Memory B cell (primary cell): ENCODE data around the gene KRT23.

Experiments used
- ATAC-seq: fragments of 150-1000 bp; cut with Tn5 transposase; 2 replicates; pipeline ENCODE4 v1.10.0; 2021; ENCODE audit warnings: low read depth, mild to moderate bottlenecking, moderate library complexity
- DNase-seq, 2 donors: peaks; one replicate each; pipeline ENCODE4 v3.0.0; 2022; ENCODE audit warnings: low spot score in 2 of 2
- H3K27ac Mint-ChIP-seq: one replicate; pipeline ENCODE4 v1.8.0; 2022; ENCODE audit warnings: mild to moderate bottlenecking, moderate library complexity, mixed read lengths
- H3K27me3 Mint-ChIP-seq: one replicate; pipeline ENCODE4 v1.8.0; 2022; ENCODE audit warnings: mixed read lengths
- H3K36me3 Mint-ChIP-seq: one replicate; pipeline ENCODE4 v1.8.0; 2022; ENCODE audit warnings: mild to moderate bottlenecking, mixed read lengths
- H3K4me1 Mint-ChIP-seq: one replicate; pipeline ENCODE4 v1.8.0; 2022; ENCODE audit warnings: mixed read lengths
- H3K4me3 Mint-ChIP-seq: one replicate; pipeline ENCODE4 v1.8.0; 2022; ENCODE audit warnings: mild to moderate bottlenecking, moderate library complexity, mixed read lengths
- H3K9me3 Mint-ChIP-seq: one replicate; pipeline ENCODE4 v1.8.0; 2022; ENCODE audit warnings: mixed read lengths

The KRT23 gene, protein sequence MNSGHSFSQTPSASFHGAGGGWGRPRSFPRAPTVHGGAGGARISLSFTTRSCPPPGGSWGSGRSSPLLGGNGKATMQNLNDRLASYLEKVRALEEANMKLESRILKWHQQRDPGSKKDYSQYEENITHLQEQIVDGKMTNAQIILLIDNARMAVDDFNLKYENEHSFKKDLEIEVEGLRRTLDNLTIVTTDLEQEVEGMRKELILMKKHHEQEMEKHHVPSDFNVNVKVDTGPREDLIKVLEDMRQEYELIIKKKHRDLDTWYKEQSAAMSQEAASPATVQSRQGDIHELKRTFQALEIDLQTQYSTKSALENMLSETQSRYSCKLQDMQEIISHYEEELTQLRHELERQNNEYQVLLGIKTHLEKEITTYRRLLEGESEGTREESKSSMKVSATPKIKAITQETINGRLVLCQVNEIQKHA

DNA sequence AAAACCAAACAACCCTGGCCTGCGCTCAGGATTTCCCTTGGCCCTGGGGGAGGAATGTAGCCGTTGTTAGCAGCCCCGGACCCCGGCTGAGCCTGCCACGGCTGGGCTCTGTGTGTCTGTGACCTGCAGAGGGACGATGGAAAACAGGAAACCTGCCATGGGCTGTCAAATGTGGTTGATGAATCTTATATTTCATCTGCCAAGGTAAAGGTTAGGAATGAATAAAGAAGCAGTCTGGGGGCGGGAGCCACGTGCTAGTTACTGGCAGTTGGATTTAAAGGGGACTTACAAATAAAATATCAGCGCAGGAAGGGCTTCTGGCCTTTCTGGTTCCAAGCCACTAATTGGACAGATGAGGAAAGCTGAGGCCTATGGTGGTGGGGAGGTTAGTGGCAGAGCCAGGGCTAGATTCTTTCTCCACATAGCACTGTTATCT lies at the start of gene KRT23:
KRT23 (minus strand) TSS at position 263 of the 436 bp plus-strand sequence. CDS start 1,043 bp downstream, outside the sequence.
- peaks cover 1% of the 10 kb centered on the region for H3K9me3 Mint-ChIP-seq
- H3K4me1 Mint-ChIP-seq = peaks cover under 1% of the 10 kb centered on the region
- DNase-seq (no peak), ATAC-seq (no peak)
- no peak within 1 kb of the TSS for H3K27ac Mint-ChIP-seq
- H3K36me3 Mint-ChIP-seq = peaks cover 2% of the 10 kb centered on the region
- peaks cover 12% of the 10 kb centered on the region for H3K27me3 Mint-ChIP-seq
- H3K4me3 Mint-ChIP-seq = no peak within 1 kb of the TSS

DNA sequence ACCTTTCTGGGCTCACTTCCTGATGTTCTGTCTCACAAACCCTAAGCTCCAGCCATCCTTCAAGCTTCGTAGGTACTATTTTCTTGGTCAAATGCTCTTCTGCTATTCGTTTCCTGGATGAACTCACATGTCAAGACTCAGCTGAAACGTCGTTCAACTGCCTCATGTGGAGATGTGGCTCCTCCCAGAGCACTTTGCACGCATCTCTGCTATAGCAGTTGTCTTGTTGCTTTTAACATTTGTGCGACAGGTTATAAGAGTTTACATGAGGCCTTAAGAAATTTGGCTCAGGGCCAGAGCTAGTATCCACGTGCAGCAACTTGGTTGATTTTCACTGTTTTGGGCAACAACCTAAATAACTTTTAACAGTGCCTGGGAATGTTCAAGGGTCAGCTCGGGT lies 49.5 kb upstream of the KRT23 start:
- no peak overlapping the region for H3K4me3 Mint-ChIP-seq
- no peaks in the 10 kb centered on the region for H3K9me3 Mint-ChIP-seq
- ATAC-seq (no peak), DNase-seq (no peak)
- peaks cover 4% of the 10 kb centered on the region for H3K4me1 Mint-ChIP-seq
- peaks cover 9% of the 10 kb centered on the region for H3K27me3 Mint-ChIP-seq
- no peak overlapping the region for H3K27ac Mint-ChIP-seq
- no peaks in the 10 kb centered on the region for H3K36me3 Mint-ChIP-seq

DNA sequence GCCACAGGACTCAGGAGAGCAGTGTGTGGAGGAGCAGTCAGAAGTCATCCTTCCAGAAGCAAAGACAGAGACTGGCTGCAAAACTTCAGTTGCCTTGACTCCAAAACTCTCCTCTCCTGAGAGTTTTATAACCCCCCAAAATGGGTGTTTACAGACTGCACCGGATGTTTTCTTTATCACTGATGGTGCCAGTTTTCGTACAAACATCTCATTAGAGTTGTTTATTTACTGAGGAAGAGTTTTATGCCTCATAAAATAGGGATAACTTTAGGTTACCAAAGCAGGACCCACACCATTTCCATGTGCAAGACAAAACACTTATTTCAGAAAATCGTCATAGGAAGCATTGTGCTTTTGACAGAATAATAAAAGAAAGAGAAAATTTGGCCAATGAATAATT lies 46.8 kb upstream of the KRT23 start, which contains the start of gene KRT40:
KRT40 (minus strand) TSS at position 101 of the 400 bp plus-strand sequence; CDS start at position 48, 53 bp downstream.
- no peak within 1 kb of the TSS for H3K4me3 Mint-ChIP-seq
- H3K4me1 Mint-ChIP-seq = peaks cover 4% of the 10 kb centered on the region
- H3K36me3 Mint-ChIP-seq = no peaks in the 10 kb centered on the region

DNA sequence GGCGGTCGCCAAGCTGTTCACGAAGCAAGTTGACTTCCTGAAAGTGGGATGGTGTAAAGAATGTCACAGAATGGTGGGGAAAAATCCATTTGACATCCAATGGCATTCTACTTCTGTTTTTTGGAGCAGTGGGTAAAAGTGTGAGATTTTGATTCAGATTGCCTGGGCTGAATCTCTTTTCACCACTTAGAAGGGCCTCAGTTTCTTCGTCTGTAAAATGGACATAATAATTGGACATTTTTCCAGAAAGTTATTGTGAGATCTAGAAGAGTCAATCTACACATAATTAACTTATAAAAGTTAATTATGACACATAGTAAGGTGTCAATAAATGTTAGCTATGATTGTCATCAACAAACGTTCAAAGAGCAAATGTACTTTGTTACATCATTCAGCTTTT lies 43.7 kb upstream of the KRT23 start:
- Mint-ChIP-seq H3K9me3 (no peaks in the 10 kb centered on the region), H3K36me3 (no peaks in the 10 kb centered on the region), H3K27ac (no peak overlapping the region), H3K27me3 (peaks cover 22% of the 10 kb centered on the region), H3K4me1 (no peaks in the 10 kb centered on the region), H3K4me3 (no peak overlapping the region)
- ATAC-seq = no peak
- DNase-seq = no peak

More for the DNA sequence above, 46.8 kb upstream of the KRT23 start, which contains the start of gene KRT40:
- Mint-ChIP-seq H3K9me3 (no peaks in the 10 kb centered on the region), H3K27ac (no peak within 1 kb of the TSS), H3K27me3 (peaks cover 16% of the 10 kb centered on the region)
- ATAC-seq (no peak), DNase-seq (no peak)

DNA sequence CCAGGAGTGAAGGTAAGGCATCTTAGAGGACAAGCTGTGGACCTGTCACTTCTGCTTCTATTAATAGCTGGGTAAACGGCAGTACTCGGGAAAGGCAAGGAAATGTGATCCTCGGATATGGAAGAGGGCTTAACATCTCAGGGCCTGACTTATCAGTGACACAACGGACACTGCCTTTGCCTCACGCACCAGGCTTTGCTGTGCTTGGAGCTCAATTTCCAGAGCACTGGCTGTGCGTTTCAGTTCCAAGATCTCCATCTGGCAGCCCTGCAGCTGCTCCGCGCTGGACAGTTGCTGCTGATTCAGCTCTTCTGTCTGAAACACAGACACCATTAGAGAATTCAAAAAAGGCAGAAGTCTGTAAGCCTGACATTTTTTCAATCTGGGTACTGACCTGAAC lies 43.1 kb upstream of the KRT23 start:
- DNase-seq = no peak
- no peak overlapping the region for H3K4me3 Mint-ChIP-seq
- no peak overlapping the region for H3K27ac Mint-ChIP-seq
- H3K9me3 Mint-ChIP-seq = no peaks in the 10 kb centered on the region
- no peaks in the 10 kb centered on the region for H3K36me3 Mint-ChIP-seq
- H3K27me3 Mint-ChIP-seq = peaks cover 23% of the 10 kb centered on the region
- ATAC-seq = no peak
- H3K4me1 Mint-ChIP-seq = no peaks in the 10 kb centered on the region

DNA sequence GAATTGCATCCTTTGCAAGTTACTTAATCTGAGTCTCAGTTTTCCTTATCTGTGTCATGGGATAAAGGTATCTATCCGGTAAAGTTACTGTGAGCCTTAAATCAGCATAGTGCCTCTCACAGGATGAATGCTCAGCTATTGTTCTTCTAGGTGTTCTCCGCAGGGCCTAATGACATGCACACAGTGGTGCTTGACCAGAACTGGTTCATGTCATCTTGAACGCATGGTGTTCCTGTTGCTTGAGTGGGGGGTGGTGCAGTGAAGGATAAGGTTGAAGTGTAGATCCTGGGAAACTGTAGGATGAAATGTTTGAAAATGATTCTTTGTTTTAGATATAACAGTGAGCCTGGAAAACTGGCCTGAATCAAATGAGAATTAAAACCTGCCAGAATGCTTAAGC lies 42.7 kb upstream of the KRT23 start:
- no peak for ATAC-seq
- Mint-ChIP-seq H3K9me3 (no peaks in the 10 kb centered on the region), H3K27ac (no peak overlapping the region), H3K4me1 (no peaks in the 10 kb centered on the region), H3K4me3 (no peak overlapping the region), H3K36me3 (no peaks in the 10 kb centered on the region), H3K27me3 (peaks cover 23% of the 10 kb centered on the region)
- DNase-seq = no peak

DNA sequence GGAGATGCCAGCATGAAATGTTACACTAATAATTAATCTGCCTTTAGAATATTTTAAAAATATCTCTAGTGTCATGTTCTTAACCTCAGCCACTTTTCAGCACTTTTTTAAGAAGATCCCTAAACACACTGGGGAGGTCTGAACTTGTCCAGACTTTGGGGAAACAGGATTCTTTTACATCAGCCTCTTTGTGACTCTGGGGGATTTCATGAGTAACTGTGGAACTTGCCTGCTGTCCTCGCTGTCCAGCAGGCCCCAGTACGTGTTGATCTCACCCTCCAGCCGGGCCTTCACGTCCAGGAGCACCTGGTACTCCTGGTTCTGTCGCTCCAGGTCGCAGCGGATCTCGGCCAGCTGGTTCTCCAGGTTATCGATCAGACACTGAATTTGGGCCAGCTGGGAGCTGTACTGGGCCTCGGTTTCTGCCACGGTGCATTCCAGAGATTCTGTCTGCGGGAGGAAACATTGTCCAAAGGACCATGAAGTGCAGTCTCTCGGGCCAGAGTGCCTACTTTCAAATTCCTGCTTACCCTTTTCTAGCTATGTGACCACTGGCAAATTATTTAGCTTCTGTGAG lies 41.2 kb upstream of the KRT23 start:
- Mint-ChIP-seq H3K9me3 (no peaks in the 10 kb centered on the region), H3K4me3 (no peak overlapping the region), H3K27ac (no peak overlapping the region), H3K36me3 (no peaks in the 10 kb centered on the region), H3K27me3 (peaks cover 17% of the 10 kb centered on the region), H3K4me1 (no peaks in the 10 kb centered on the region)
- ATAC-seq (no peak), DNase-seq (no peak)

DNA sequence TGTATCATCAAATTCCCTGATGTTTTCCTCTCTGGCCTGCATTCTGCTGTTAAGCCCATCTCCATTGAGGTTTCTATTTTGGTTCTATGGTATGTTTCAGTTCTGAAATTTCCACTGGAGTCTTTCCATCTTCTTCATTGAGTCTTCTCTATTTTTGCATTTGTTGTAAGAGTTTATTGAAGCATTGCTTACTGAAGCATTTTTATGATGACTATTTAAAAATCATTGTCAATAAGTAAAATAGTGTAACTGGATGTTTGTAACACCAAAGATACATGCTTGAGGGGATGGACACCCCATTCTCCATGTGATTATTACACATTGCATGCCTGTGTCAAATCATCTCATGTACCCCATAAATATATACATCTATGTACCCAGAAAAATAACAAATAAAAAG lies 38.1 kb upstream of the KRT23 start:
- Mint-ChIP-seq H3K36me3 (no peaks in the 10 kb centered on the region), H3K27me3 (peaks cover 19% of the 10 kb centered on the region), H3K4me3 (no peak overlapping the region), H3K27ac (no peak overlapping the region), H3K4me1 (no peaks in the 10 kb centered on the region), H3K9me3 (no peaks in the 10 kb centered on the region)
- ATAC-seq = no peak
- no peak for DNase-seq

DNA sequence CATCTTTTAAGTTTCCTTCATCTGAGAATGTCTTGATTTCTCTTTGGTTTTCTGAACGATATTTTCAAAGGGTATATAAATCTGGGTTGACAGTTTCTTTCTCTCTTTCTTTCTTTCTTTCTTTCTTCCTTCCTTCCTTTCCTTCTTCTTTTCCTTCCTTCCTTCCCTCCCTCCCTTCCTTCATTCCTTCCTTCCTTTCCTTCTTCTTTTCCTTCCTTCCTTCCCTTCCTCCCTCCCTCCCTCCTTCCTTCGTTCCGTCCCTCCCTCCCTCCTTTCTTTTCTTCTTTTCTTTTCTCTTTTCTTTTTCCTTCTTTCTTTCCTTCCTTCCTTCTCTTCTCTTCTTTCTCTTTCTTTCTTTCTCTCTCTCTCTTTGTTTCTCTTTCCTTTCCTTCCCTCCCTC lies 36.9 kb upstream of the KRT23 start:
- DNase-seq (no peak), ATAC-seq (no peak)
- no peak overlapping the region for H3K27ac Mint-ChIP-seq
- H3K4me3 Mint-ChIP-seq = no peak overlapping the region
- H3K36me3 Mint-ChIP-seq = no peaks in the 10 kb centered on the region
- H3K9me3 Mint-ChIP-seq = no peaks in the 10 kb centered on the region
- no peaks in the 10 kb centered on the region for H3K4me1 Mint-ChIP-seq
- H3K27me3 Mint-ChIP-seq = peaks cover 12% of the 10 kb centered on the region

DNA sequence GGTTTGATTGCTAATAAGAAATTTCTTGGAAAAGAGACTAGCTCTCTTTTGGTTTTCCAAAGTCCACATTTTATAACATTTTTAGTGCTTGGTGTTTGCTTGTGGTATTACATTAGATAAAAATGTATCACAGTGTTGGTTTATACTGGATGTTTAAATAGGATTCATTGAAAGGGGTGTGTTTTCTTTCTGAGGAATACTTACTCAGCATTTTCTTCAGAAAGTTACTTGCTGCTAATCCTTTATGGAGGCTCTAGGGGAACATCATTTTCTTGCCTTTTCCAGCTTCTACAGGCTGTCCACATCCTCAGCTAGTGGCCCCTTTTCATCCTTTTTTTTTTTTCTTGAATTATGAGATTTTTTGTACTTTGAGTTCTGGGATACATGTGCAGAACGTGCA lies 30.1 kb upstream of the KRT23 start:
- Mint-ChIP-seq H3K4me1 (peaks cover 3% of the 10 kb centered on the region), H3K36me3 (no peaks in the 10 kb centered on the region), H3K27ac (no peak overlapping the region), H3K4me3 (no peak overlapping the region), H3K9me3 (peaks cover 1% of the 10 kb centered on the region), H3K27me3 (peaks cover 5% of the 10 kb centered on the region)
- DNase-seq = no peak
- no peak for ATAC-seq

DNA sequence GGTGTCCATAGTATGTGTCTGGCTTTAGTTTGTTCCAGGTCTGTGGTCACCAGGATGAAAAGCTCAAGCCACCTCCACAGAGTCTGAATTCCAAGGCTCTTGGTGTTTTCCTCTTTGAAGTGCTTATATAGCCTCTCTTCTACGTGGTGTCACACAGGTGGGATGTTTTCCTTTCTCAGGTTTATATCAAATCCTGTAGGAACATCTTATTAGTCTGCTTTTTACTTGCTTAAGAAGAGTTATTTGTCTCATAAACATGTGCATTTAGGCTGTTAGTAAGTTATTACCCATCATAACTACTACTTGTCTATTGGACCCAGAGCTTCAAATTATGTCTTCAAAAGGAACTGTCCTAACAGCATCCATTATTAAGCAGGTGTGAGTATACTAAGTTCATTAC lies 29.4 kb upstream of the KRT23 start, which contains the start of gene KRT39:
KRT39 (minus strand) TSS at position 101 of the 400 bp plus-strand sequence; CDS start at position 9, 92 bp downstream.
- Mint-ChIP-seq H3K36me3 (no peaks in the 10 kb centered on the region), H3K4me1 (peaks cover 3% of the 10 kb centered on the region), H3K9me3 (peaks cover 1% of the 10 kb centered on the region), H3K27ac (no peak within 1 kb of the TSS), H3K27me3 (peaks cover 1% of the 10 kb centered on the region), H3K4me3 (no peak within 1 kb of the TSS)
- DNase-seq = no peak
- no peak for ATAC-seq

DNA sequence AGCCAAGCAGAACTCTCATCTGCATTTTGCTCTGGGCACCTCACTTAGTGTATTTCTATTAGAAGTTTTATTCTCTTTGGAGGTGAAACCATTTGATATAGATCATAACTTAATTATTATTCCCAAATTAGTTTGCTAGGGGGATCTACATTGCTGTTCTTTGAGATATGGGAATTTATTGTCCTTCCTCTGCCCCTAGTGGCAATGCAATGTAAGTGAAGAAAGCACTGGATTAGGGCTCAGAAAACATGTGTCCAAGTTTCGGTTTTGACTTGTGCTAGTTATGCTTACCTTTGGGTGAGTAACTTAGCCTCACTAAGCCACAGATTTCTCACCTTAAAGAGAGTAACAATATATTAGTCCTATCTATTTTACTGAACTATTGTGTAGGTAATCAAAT lies 26.4 kb upstream of the KRT23 start:
- H3K36me3 Mint-ChIP-seq = no peaks in the 10 kb centered on the region
- H3K4me1 Mint-ChIP-seq = peaks cover 6% of the 10 kb centered on the region
- no peak overlapping the region for H3K27ac Mint-ChIP-seq
- H3K27me3 Mint-ChIP-seq = peaks cover 6% of the 10 kb centered on the region
- ATAC-seq = peak; percentile 39
- H3K4me3 Mint-ChIP-seq = no peak overlapping the region
- DNase-seq = no peak
- peaks cover 1% of the 10 kb centered on the region for H3K9me3 Mint-ChIP-seq

DNA sequence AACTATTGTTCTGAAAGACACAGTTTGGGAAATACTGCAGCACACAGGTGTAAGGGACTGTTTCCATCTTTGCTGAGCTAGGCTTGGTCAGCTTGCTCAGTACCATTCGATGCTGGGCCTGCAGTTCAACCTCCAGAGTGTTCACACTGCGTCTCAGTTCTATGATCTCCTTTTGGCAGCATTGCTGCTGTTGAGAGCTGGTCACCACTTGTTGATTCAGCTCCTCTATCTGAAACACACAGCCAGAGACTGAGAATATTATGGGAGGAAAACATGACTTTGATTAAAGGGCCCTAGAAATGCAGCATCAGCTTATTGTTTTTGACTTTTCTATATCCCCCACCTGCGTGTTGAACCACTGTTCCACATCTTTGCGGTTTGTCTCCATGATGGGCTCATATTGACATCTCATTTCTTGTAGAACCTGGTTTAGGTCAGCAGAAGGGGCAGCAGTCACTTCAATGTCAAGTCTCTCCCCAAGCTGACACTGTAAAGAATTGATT lies 24.7 kb upstream of the KRT23 start:
- DNase-seq (no peak), ATAC-seq (no peak)
- Mint-ChIP-seq H3K9me3 (peaks cover 1% of the 10 kb centered on the region), H3K27me3 (peaks cover 5% of the 10 kb centered on the region), H3K4me1 (peaks cover 6% of the 10 kb centered on the region), H3K36me3 (no peaks in the 10 kb centered on the region), H3K4me3 (no peak overlapping the region), H3K27ac (no peak overlapping the region)

DNA sequence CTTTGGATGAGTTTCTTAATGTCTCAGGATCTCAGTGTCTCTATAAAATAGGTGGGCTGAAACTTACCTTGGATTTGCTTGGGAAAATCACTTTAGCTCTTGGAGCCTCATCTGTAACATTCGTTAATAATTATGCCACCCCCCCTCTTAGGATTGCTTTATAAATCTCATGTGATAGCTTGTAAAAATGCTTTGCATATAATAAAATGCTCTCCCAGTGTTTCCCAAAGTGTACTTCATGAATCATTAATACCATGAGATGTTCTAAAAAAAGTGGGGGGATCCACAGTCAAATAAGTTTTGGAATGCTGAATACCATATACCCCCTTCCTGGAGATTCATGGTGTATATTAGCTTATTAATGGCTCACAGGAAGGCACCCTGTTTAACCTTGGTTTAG lies 24.1 kb upstream of the KRT23 start:
- no peak overlapping the region for H3K4me3 Mint-ChIP-seq
- no peak for DNase-seq

More for the DNA sequence above, 24.1 kb upstream of the KRT23 start:
- Mint-ChIP-seq H3K4me1 (peaks cover 6% of the 10 kb centered on the region), H3K36me3 (no peaks in the 10 kb centered on the region), H3K27me3 (peaks cover 5% of the 10 kb centered on the region), H3K27ac (no peak overlapping the region), H3K9me3 (peaks cover 1% of the 10 kb centered on the region)
- ATAC-seq = no peak
